Measurements from ENCODE around the gene PELO.
"Not testable (repeated sequence)": the region's sequence is repeated elsewhere in the genome, so short reads cannot be mapped to it uniquely, and the experiment has no call there.

PELO gene

DNA sequence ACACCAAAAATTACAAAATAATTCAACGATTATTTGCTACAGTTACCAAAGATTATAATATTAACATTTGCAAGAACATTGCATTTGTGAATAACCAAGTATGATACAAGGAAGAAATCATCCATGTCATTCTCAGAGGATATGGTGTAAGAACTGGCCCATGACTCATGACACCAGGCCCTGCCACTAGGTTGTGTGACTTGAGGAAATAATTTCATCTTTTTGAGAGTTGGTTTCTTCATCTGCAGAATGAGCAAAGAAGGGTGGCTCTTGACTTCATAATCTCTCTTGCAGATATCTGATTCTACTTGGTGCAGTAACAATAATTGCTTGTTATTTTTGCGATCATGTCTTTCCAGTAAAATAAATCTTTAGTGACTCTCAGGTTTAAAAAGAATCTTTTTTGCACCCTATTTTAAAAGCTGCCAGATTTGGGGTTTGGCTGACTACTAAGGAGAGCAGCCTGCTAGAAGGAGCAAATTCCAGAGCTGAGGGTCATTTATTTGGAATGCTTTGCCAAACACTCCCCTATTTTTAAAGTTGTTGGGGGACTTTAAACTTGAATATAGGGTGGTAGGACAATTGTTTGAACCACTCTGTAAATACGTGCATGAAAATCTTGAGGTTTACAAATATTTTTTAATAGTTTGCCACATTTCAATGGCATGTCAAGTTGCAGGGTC is 23.5 kb downstream of the PELO start:
- TF ChIP-seq, protein P1, sequence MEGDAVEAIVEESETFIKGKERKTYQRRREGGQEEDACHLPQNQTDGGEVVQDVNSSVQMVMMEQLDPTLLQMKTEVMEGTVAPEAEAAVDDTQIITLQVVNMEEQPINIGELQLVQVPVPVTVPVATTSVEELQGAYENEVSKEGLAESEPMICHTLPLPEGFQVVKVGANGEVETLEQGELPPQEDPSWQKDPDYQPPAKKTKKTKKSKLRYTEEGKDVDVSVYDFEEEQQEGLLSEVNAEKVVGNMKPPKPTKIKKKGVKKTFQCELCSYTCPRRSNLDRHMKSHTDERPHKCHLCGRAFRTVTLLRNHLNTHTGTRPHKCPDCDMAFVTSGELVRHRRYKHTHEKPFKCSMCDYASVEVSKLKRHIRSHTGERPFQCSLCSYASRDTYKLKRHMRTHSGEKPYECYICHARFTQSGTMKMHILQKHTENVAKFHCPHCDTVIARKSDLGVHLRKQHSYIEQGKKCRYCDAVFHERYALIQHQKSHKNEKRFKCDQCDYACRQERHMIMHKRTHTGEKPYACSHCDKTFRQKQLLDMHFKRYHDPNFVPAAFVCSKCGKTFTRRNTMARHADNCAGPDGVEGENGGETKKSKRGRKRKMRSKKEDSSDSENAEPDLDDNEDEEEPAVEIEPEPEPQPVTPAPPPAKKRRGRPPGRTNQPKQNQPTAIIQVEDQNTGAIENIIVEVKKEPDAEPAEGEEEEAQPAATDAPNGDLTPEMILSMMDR (IDR thresholded peaks at IDR 0.05; ENCODE audit: control insufficient read depth, extremely low read depth, insufficient read depth) = no peak
- no peak overlapping the region for H3K4me3 ChIP-seq (ENCODE audit: low read depth, low read length)
- DNase-seq (ENCODE audit: low read depth) = no peak

DNA sequence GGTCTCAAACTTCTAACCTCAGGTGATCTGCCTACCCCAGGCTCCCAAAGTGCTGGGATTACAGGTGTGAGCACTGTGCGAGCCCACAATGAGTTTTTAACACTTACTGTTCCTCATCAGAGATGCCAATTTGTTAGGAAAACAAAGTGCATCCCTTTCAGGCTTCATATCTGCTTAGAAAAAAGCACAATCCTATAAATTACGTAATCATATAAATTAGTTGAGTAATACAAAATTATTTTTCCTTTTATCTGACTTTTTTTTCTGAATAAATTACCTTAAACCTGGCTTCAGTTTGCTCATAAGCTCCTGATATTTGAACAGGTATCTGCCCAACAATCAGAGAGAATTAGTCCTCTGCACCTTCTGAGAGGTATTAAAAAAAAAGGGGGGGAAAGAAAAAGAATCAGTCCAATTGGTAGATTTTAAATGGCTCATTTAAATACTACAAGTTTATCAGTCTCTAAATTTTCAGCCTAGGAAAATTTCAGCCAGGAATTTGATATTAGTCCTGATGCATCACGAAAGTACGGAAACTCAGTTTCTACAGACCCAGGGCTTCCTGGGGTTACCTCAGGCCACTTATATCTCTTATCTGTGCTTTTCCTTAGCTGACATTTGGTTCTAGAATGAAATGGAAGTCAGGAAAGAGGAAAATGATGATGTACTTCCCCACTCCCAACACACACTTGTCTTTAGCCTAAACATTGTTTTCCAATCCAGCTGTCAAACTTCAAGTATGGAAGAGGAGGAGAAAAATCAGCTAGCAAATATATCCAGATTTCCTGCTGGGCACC is 26.8 kb downstream of the PELO start:
- H3K4me3 ChIP-seq (ENCODE audit: low read depth, low read length) = no peak overlapping the region
- TF ChIP-seq, protein P1 (IDR thresholded peaks at IDR 0.05; ENCODE audit: control insufficient read depth, extremely low read depth, insufficient read depth) = no peak
- no peak for DNase-seq (ENCODE audit: low read depth)

DNA sequence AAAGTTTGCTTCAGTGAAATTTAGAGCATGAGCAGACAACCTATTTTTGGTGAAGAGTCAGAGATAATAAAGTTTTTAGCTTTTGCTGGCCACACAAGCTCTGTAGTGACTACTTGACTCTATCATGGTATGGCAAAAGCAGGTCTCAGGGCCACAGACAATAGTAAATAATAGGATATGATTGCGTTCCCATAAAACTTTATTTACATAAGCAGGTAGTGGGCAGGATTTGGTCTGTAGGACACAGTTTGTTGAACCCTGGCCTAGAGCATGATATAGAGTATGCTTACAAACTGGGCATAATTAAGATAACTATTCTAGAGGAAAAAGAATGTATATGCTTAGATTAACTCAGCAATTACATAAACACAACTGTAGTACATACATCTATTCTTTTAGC is 30.1 kb downstream of the PELO start:
- TF ChIP-seq, protein P1 (IDR thresholded peaks at IDR 0.05; ENCODE audit: control insufficient read depth, extremely low read depth, insufficient read depth) = no peak
- no peak overlapping the region for H3K4me3 ChIP-seq (ENCODE audit: low read depth, low read length)
- DNase-seq (ENCODE audit: low read depth) = peak; percentile 71

DNA sequence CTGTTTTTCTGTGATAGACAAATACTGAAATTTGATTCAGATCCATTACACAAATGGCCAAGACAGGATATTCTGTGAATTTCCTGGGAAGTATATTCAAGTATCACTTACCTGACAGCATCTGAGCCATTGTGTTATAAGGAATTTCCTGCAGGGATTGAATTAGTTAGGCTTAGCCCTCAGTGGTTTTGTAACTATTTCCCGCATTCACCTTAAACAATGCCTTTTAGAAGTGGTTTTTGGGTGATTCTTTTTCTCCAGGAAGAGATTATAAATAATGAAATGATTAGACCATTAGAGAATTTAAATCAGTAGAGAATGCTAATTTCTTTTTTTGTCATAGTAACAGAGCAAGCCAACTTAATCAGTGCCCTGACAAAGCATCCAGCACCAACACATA is 30.6 kb downstream of the PELO start:
- DNase-seq (ENCODE audit: low read depth) = no peak
- TF ChIP-seq, protein P1 (IDR thresholded peaks at IDR 0.05; ENCODE audit: control insufficient read depth, extremely low read depth, insufficient read depth) = no peak
- H3K4me3 ChIP-seq (ENCODE audit: low read depth, low read length) = no peak overlapping the region

DNA sequence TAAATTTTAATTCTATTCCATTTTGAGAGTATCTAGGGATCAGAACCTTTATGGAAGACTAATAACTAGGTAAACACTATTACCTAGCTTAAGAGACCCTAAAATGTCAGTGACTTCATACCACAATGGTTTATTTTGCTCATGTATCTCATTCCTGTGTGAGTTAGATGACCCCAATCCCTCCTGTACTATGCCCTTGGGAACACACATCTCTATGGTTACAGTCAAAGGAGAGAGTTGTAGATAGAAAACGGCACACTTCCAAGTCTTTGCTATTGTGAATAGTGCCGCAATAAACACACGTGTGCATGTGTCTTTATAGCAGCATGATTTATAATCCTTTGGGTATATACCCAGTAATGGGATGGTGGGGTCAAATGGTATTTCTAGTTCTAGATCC is 31.1 kb downstream of the PELO start:
- DNase-seq (ENCODE audit: low read depth) = not testable (repeated sequence)

DNA sequence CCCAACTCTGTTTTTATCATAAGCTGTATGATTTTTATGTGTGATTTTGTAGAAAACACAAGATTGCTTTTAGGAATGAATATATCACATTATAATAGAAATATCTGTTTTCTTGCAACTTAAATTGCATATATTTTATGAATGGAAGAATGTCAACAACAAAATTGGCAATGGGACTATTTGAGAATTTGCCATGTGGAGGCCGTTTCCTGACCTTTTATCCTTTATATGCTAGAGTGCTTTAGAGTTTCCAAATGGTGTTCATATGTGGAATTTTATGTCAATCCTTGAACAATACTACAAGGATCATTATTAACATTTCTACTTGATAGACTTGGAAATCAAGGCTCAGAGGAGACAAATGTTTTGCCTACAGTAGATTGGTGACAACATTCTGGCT is 34.2 kb downstream of the PELO start:
- no peak for DNase-seq (ENCODE audit: low read depth)
- TF ChIP-seq, protein P1 (IDR thresholded peaks at IDR 0.05; ENCODE audit: control insufficient read depth, extremely low read depth, insufficient read depth) = no peak
- no peak overlapping the region for H3K4me3 ChIP-seq (ENCODE audit: low read depth, low read length)

More for the DNA sequence above, 31.1 kb downstream of the PELO start:
- H3K4me3 ChIP-seq (ENCODE audit: low read depth, low read length) = not testable (repeated sequence)

DNA sequence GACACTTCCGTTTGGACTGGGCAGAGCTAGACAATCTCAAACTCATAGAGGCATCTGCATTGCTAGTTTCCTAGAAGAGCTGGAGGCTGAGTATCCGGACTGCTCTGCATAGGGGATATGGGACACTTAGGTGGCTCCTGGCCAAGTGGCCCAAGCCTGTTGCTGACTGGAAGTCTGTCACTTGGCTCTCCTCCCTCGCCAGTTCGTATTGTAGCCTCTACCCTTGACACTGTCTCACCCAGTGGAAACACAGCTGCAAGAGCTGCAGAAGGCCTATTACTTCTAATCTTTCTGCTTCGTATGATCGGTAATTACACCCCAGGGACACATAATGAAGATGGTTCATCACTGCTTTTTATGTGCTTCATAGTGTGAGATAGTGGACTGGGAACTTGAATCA is 34.7 kb downstream of the PELO start:
- no peak for DNase-seq (ENCODE audit: low read depth)
- H3K4me3 ChIP-seq (ENCODE audit: low read depth, low read length) = no peak overlapping the region
- TF ChIP-seq, protein P1 (IDR thresholded peaks at IDR 0.05; ENCODE audit: control insufficient read depth, extremely low read depth, insufficient read depth) = no peak

Data from LNCaP clone FGC (cell line).